ENCODE results near the gene PODXL.

Gene PODXL

DNA sequence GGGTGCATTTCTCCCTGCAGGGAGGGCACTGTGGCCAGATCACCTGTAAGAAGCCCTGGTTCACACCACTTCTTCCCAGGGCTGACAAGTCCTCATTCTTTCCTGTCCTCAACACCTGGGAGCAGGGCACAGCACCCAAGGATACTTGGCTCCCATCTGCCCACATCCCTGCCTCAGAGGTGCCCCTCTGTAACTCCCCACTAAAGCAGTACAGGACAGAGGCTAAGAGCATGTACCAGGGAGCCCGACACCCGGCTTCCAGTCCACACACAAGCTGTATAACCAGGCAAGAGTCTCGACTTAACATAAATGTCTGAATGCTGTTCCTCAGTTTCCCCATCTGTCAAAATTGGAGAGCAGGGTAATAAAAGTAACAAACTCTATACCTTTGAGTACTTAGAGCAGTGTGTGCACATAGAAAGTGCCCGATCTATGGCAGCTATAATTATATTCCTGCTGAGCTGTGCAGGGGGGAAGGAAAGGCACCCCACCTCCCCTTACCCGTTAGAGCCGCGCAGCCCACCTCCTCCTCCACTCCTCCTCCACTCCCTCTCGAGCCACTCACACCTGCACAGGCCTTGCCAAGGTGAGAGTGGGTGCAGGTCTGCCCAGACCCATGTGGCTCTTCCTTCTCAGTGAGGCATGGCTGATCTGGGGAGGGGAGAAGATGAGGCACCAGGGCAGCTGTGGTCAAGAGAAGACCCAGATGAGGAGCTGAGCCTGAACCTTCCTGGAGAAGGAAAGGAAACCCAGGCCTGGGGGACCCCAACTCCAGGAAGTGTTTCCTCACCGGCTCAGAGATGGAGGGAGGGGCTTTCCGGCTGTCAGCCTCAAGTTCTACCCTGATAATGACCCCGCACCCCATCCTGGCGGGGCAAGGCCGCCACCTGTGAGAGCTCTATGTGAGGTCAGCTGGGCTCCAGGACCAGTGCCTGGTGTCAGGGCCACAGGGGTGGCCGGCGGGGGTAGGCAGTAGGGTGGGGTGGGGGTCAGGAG, 22.6 kb downstream of the PODXL start:
- Histone ChIP-seq H2BK12ac (ENCODE audit: low read length) (no peak overlapping the region), H2AFZ (ENCODE audit: low read length) (no peak overlapping the region), H3K4me1 (ENCODE audit: control insufficient read depth in 2 of 2, insufficient read depth in 1 of 2, low read depth in 1 of 2, low read length in 2 of 2) (peaks cover 0 to 15% of the 10 kb centered on the region in 2 donors), H3K27me3 (ENCODE audit: control insufficient read depth in 3 of 3, insufficient read depth in 3 of 3, low read depth in 1 of 3, low read length in 3 of 3) (no peaks in the 10 kb centered on the region), H3K4me2 (ENCODE audit: insufficient read depth, low read length, poor library complexity, severe bottlenecking) (no peak overlapping the region), H3K9me3 (replicated peaks in 1 of 2; ENCODE audit: control insufficient read depth in 2 of 2, insufficient read depth in 1 of 2, low read depth in 1 of 2, low read length in 2 of 2) (peaks cover 0 to 1% of the 10 kb centered on the region in 2 donors), H4K8ac (ENCODE audit: low read depth, low read length) (no peak overlapping the region), H3K4ac (ENCODE audit: low read length) (no peak overlapping the region), H3K18ac (ENCODE audit: low read length) (peak overlapping the region; percentile 50), H3K4me3 (ENCODE audit: low read length in 2 of 2) (no peak overlapping the region), H2BK15ac (ENCODE audit: low read length) (peak overlapping the region; percentile 55), H2BK120ac (ENCODE audit: low read depth, low read length) (no peak overlapping the region), H4K91ac (ENCODE audit: low read depth, low read length, poor library complexity) (no peak overlapping the region), H3K27ac (replicated peaks; ENCODE audit: low read length) (no peak overlapping the region), H3K79me1 (ENCODE audit: low read depth, low read length) (no peaks in the 10 kb centered on the region), H3K23ac (ENCODE audit: low read depth, low read length, poor library complexity) (no peak overlapping the region), H2BK5ac (ENCODE audit: low read length) (no peak overlapping the region), H3K36me3 (replicated peaks in 1 of 2; ENCODE audit: control insufficient read depth in 2 of 2, insufficient read depth in 2 of 2, low read length in 2 of 2) (peaks cover 0 to 25% of the 10 kb centered on the region in 2 donors), H3K9ac (ENCODE audit: low read depth, low read length, poor library complexity) (no peak overlapping the region), H3K14ac (ENCODE audit: low read length) (no peak overlapping the region), H2AK5ac (ENCODE audit: low read depth, low read length) (peak overlapping the region; percentile 32)
- DNase-seq (ENCODE audit: low spot score), result no peak
- no CpG with 5 or more reads among the region's 15 CpGs for WGBS, 2 donors (ENCODE audit: extremely low coverage in 2 of 2, insufficient read length in 2 of 2, insufficient replicate concordance in 1 of 2)

DNA sequence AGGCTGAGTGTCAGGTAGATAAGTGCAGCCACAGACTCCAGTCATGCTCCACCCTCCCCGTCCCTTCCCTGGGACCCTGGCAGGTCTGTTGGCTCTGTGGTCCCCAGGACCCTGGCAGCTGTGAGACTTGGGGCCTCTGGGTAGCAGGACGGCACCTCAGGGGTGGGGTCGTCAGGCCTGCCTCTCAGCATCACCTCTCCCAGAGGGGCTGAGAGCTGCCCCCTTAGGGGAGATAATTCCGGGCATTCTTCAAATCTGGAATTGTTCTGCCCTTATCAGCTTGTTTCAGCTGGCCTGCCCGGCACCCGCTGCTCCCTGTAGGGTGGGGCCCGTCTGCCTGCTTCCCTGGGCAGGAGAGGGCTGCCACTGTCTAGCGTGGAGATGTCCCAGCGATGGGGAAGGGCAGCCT, 23.3 kb downstream of the PODXL start:
- Histone ChIP-seq H3K9ac (ENCODE audit: low read depth, low read length, poor library complexity) (no peak overlapping the region), H3K27ac (replicated peaks; ENCODE audit: low read length) (no peak overlapping the region), H2BK120ac (ENCODE audit: low read depth, low read length) (no peak overlapping the region), H2BK5ac (ENCODE audit: low read length) (no peak overlapping the region), H3K36me3 (replicated peaks in 1 of 2; ENCODE audit: control insufficient read depth in 2 of 2, insufficient read depth in 2 of 2, low read length in 2 of 2) (peaks cover 0 to 25% of the 10 kb centered on the region in 2 donors), H2BK15ac (ENCODE audit: low read length) (peak overlapping the region; percentile 10), H3K4me3 (ENCODE audit: low read length in 2 of 2) (no peak overlapping the region), H3K4ac (ENCODE audit: low read length) (no peak overlapping the region), H3K79me1 (ENCODE audit: low read depth, low read length) (no peaks in the 10 kb centered on the region), H3K23ac (ENCODE audit: low read depth, low read length, poor library complexity) (no peak overlapping the region), H3K18ac (ENCODE audit: low read length) (peak overlapping the region; percentile 50), H3K4me2 (ENCODE audit: insufficient read depth, low read length, poor library complexity, severe bottlenecking) (no peak overlapping the region), H4K91ac (ENCODE audit: low read depth, low read length, poor library complexity) (no peak overlapping the region), H3K9me3 (replicated peaks in 1 of 2; ENCODE audit: control insufficient read depth in 2 of 2, insufficient read depth in 1 of 2, low read depth in 1 of 2, low read length in 2 of 2) (peaks cover 0 to 1% of the 10 kb centered on the region in 2 donors), H3K4me1 (ENCODE audit: control insufficient read depth in 2 of 2, insufficient read depth in 1 of 2, low read depth in 1 of 2, low read length in 2 of 2) (peaks cover 0 to 8% of the 10 kb centered on the region in 2 donors), H2BK12ac (ENCODE audit: low read length) (no peak overlapping the region), H3K27me3 (ENCODE audit: control insufficient read depth in 3 of 3, insufficient read depth in 3 of 3, low read depth in 1 of 3, low read length in 3 of 3) (no peaks in the 10 kb centered on the region), H2AFZ (ENCODE audit: low read length) (no peak overlapping the region), H2AK5ac (ENCODE audit: low read depth, low read length) (peak overlapping the region; percentile 32), H3K14ac (ENCODE audit: low read length) (no peak overlapping the region), H4K8ac (ENCODE audit: low read depth, low read length) (no peak overlapping the region)
- DNase-seq (ENCODE audit: low spot score), result no peak
- no CpG with 5 or more reads among the region's 9 CpGs for WGBS, 2 donors (ENCODE audit: extremely low coverage in 2 of 2, insufficient read length in 2 of 2, insufficient replicate concordance in 1 of 2)

DNA sequence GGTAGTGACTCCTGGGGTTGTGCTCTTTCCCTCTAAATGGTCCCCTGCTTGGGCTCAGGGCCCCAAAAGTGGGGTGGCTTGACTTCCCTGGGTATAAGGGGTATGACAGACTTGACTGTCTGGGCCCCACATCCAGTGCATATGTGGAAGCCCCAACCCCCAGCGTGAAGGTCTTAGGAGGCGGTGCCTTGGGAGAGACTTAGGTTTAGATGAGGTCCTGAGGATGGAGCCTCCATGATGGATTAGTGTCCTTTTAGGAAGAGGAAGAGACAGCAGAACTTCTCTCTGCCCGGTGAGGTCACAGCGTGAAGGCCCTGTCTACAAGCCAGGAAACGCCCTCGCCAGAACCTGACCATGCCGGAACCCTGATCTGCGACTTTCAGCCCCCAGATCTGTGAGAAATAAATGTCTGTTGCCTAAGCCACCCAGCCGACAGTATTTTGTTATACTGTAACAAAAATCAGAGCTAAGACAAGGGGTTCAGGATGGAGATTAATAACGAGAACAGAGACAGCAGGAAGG, 23.8 kb downstream of the PODXL start:
- Histone ChIP-seq H3K4me3 (ENCODE audit: low read length in 2 of 2) (no peak overlapping the region), H3K27ac (replicated peaks; ENCODE audit: low read length) (no peak overlapping the region), H2BK5ac (ENCODE audit: low read length) (no peak overlapping the region), H4K8ac (ENCODE audit: low read depth, low read length) (no peak overlapping the region), H3K4me1 (ENCODE audit: control insufficient read depth in 2 of 2, insufficient read depth in 1 of 2, low read depth in 1 of 2, low read length in 2 of 2) (peaks cover 0 to 6% of the 10 kb centered on the region in 2 donors), H3K14ac (ENCODE audit: low read length) (no peak overlapping the region), H3K79me1 (ENCODE audit: low read depth, low read length) (no peaks in the 10 kb centered on the region), H3K9ac (ENCODE audit: low read depth, low read length, poor library complexity) (no peak overlapping the region), H2BK12ac (ENCODE audit: low read length) (no peak overlapping the region), H3K27me3 (ENCODE audit: control insufficient read depth in 3 of 3, insufficient read depth in 3 of 3, low read depth in 1 of 3, low read length in 3 of 3) (no peaks in the 10 kb centered on the region), H3K9me3 (replicated peaks in 1 of 2; ENCODE audit: control insufficient read depth in 2 of 2, insufficient read depth in 1 of 2, low read depth in 1 of 2, low read length in 2 of 2) (peaks cover 0 to 1% of the 10 kb centered on the region in 2 donors), H2BK15ac (ENCODE audit: low read length) (no peak overlapping the region), H3K36me3 (replicated peaks in 1 of 2; ENCODE audit: control insufficient read depth in 2 of 2, insufficient read depth in 2 of 2, low read length in 2 of 2) (peaks cover 0 to 21% of the 10 kb centered on the region in 2 donors), H3K4ac (ENCODE audit: low read length) (no peak overlapping the region), H3K23ac (ENCODE audit: low read depth, low read length, poor library complexity) (no peak overlapping the region), H3K18ac (ENCODE audit: low read length) (no peak overlapping the region), H2AFZ (ENCODE audit: low read length) (no peak overlapping the region), H2BK120ac (ENCODE audit: low read depth, low read length) (no peak overlapping the region), H3K4me2 (ENCODE audit: insufficient read depth, low read length, poor library complexity, severe bottlenecking) (no peak overlapping the region), H4K91ac (ENCODE audit: low read depth, low read length, poor library complexity) (no peak overlapping the region), H2AK5ac (ENCODE audit: low read depth, low read length) (no peak overlapping the region)
- WGBS, 2 donors (ENCODE audit: extremely low coverage in 2 of 2, insufficient read length in 2 of 2, insufficient replicate concordance in 1 of 2), result no CpG with 5 or more reads among the region's 10 CpGs
- no peak for DNase-seq (ENCODE audit: low spot score)

DNA sequence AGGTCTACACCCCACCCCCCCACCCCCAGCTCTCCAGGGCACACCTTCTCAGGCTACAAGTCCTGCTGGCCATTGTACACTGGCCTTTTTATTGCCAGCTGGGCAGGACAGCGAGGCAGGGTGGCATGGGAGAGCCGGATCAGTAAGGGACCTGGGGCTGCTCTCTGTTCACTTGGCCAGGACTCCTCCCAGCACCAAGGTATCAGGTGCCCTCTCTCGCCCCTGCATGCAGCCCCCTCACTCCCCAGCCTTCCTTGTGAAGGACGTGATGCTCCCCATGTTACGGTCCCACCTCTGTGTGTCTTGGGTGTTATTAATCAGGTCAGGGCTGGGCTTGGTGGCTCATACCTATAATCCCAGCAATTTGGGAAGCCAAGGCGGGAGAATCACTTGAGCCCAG, 26.3 kb downstream of the PODXL start:
- no peak for DNase-seq (ENCODE audit: low spot score)

More for the DNA sequence above, 26.3 kb downstream of the PODXL start:
- no peak overlapping the region for H3K4me2 ChIP-seq (ENCODE audit: insufficient read depth, low read length, poor library complexity, severe bottlenecking)
- no peaks in the 10 kb centered on the region for H3K79me1 ChIP-seq (ENCODE audit: low read depth, low read length)
- H3K9me3 ChIP-seq (replicated peaks in 1 of 2; ENCODE audit: control insufficient read depth in 2 of 2, insufficient read depth in 1 of 2, low read depth in 1 of 2, low read length in 2 of 2), result peaks cover 0 to 1% of the 10 kb centered on the region in 2 donors
- peaks cover 0 to 17% of the 10 kb centered on the region in 2 donors for H3K36me3 ChIP-seq (replicated peaks in 1 of 2; ENCODE audit: control insufficient read depth in 2 of 2, insufficient read depth in 2 of 2, low read length in 2 of 2)
- no peak overlapping the region for H2BK15ac ChIP-seq (ENCODE audit: low read length)
- H2BK12ac ChIP-seq (ENCODE audit: low read length), result no peak overlapping the region
- no peak overlapping the region for H3K27ac ChIP-seq (replicated peaks; ENCODE audit: low read length)
- H2AFZ ChIP-seq (ENCODE audit: low read length), result no peak overlapping the region
- no peak overlapping the region for H4K8ac ChIP-seq (ENCODE audit: low read depth, low read length)
- H2AK5ac ChIP-seq (ENCODE audit: low read depth, low read length), result no peak overlapping the region
- no CpG with 5 or more reads among the region's 6 CpGs for WGBS, 2 donors (ENCODE audit: extremely low coverage in 2 of 2, insufficient read length in 2 of 2, insufficient replicate concordance in 1 of 2)
- no peak overlapping the region for H2BK120ac ChIP-seq (ENCODE audit: low read depth, low read length)
- H2BK5ac ChIP-seq (ENCODE audit: low read length), result no peak overlapping the region
- no peak overlapping the region for H3K23ac ChIP-seq (ENCODE audit: low read depth, low read length, poor library complexity)
- H3K4ac ChIP-seq (ENCODE audit: low read length), result no peak overlapping the region
- peaks cover 0 to 6% of the 10 kb centered on the region in 2 donors for H3K4me1 ChIP-seq (ENCODE audit: control insufficient read depth in 2 of 2, insufficient read depth in 1 of 2, low read depth in 1 of 2, low read length in 2 of 2)
- H3K4me3 ChIP-seq (ENCODE audit: low read length in 2 of 2), result no peak overlapping the region
- H4K91ac ChIP-seq (ENCODE audit: low read depth, low read length, poor library complexity), result no peak overlapping the region
- no peaks in the 10 kb centered on the region for H3K27me3 ChIP-seq (ENCODE audit: control insufficient read depth in 3 of 3, insufficient read depth in 3 of 3, low read depth in 1 of 3, low read length in 3 of 3)
- H3K9ac ChIP-seq (ENCODE audit: low read depth, low read length, poor library complexity), result peak overlapping the region; percentile 30
- H3K18ac ChIP-seq (ENCODE audit: low read length), result peak overlapping the region; percentile 8
- no peak overlapping the region for H3K14ac ChIP-seq (ENCODE audit: low read length)

Data from neuronal stem cell (in vitro differentiated cells).